OCI-LY3 (cell line): ENCODE measurements around the gene UCP2.

Experiments used
- H2AFZ ChIP-seq: fragments of 200-600, 300-600 bp; shearing (Covaris generic); 2 replicates; pipeline ENCODE4 v1.6.0; 2014; ENCODE audit warnings: antibody characterized with exemption, low read depth, low read length
- H3K27ac ChIP-seq: fragments of 200-600, 300-600 bp; sonication (generic); 2 replicates; pipeline ENCODE4 v1.5.1; 2014; ENCODE audit warnings: mild to moderate bottlenecking, low read length, moderate library complexity, mixed read lengths
- H3K27me3 ChIP-seq: fragments of 200-600, 300-600 bp; sonication (generic); 2 replicates; pipeline ENCODE4 v1.6.1; 2014; ENCODE audit warnings: low read depth, low read length, mixed read lengths
- H3K36me3 ChIP-seq: fragments of 200-600, 300-600 bp; sonication (generic); replicated peaks from 2 replicates; pipeline ENCODE3; 2014; ENCODE audit warnings: low read depth, low read length, mixed read lengths
- H3K4me1 ChIP-seq: fragments of 300-600, 200-600 bp; sonication (generic); 2 replicates; pipeline ENCODE4 v1.6.1; 2014; ENCODE audit warnings: low read length, mixed read lengths
- H3K4me2 ChIP-seq: fragments of 200-600, 300-600 bp; sonication (generic); 2 replicates; pipeline ENCODE4 v1.6.1; 2014; ENCODE audit warnings: low read length, mixed read lengths
- H3K4me3 ChIP-seq: fragments of 300-600, 200-600 bp; sonication (generic); 2 replicates; pipeline ENCODE4 v1.5.1; 2014; ENCODE audit warnings: antibody characterized with exemption, mild to moderate bottlenecking, low read length, moderate library complexity
- H3K79me2 ChIP-seq: fragments of 300-600, 200-600 bp; shearing (Covaris generic); 2 replicates; pipeline ENCODE4 v1.6.1; 2014; ENCODE audit warnings: mild to moderate bottlenecking, low read length, mixed read lengths
- H3K9ac ChIP-seq: fragments of 300-600, 200-600 bp; shearing (Covaris generic); 2 replicates; pipeline ENCODE4 v1.6.0; 2014; ENCODE audit warnings: mild to moderate bottlenecking, low read length, moderate library complexity
- H3K9me3 ChIP-seq: fragments of 200-600, 300-600 bp; shearing (Covaris generic); 2 replicates; pipeline ENCODE4 v1.6.1; 2014; ENCODE audit warnings: low read length, mixed read lengths; ENCODE audit not compliant: insufficient read depth
- H4K20me1 ChIP-seq: fragments of 200-600, 300-600 bp; sonication (generic); 2 replicates; pipeline ENCODE4 v1.6.1; 2016; ENCODE audit warnings: low read length, mixed read lengths; ENCODE audit not compliant: insufficient read depth
- EZH2phosphoT487 ChIP-seq: fragments of 200-600 bp; shearing (Covaris generic); IDR thresholded peaks from 2 replicates; pipeline ENCODE4 v1.6.1; 2018; ENCODE audit warnings: antibody characterized with exemption, mixed run types, low read depth
- TF ChIP-seq, protein P1 (sequence below): fragments of 200-600, 300-600 bp; sonication (generic); IDR thresholded peaks from 2 replicates; pipeline ENCODE4 v1.5.1; 2014; ENCODE audit warnings: antibody characterized with exemption, low read length, low read depth

UCP2 gene

DNA sequence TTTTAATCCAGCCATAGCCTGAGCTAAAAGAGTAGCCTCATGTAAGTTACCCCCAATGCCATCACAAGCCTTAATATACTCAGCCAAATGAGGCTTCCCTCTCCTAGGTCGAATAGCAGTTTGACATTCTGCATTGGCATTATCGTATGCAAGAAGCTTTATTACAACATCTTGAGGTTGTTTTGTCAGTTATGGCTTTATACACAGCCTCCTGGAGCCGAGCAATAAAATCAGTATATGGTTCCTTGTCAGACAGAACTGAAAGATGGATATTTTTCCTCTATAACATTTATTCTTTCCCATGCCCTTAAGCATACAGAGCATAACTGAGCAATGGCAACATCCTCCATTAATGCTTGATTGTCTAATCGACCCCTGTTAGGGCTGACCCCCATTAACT, 37.2 kb downstream of the UCP2 start:
- Histone ChIP-seq H3K9ac (no peak overlapping the region), H3K4me1 (no peaks in the 10 kb centered on the region), H2AFZ (no peak overlapping the region), H3K36me3 (peaks cover 7% of the 10 kb centered on the region), H4K20me1 (no peaks in the 10 kb centered on the region), H3K27ac (no peak overlapping the region), H3K79me2 (no peaks in the 10 kb centered on the region), H3K27me3 (no peaks in the 10 kb centered on the region), H3K4me3 (no peak overlapping the region), H3K9me3 (no peaks in the 10 kb centered on the region), H3K4me2 (no peak overlapping the region)
- TF ChIP-seq, protein P1, sequence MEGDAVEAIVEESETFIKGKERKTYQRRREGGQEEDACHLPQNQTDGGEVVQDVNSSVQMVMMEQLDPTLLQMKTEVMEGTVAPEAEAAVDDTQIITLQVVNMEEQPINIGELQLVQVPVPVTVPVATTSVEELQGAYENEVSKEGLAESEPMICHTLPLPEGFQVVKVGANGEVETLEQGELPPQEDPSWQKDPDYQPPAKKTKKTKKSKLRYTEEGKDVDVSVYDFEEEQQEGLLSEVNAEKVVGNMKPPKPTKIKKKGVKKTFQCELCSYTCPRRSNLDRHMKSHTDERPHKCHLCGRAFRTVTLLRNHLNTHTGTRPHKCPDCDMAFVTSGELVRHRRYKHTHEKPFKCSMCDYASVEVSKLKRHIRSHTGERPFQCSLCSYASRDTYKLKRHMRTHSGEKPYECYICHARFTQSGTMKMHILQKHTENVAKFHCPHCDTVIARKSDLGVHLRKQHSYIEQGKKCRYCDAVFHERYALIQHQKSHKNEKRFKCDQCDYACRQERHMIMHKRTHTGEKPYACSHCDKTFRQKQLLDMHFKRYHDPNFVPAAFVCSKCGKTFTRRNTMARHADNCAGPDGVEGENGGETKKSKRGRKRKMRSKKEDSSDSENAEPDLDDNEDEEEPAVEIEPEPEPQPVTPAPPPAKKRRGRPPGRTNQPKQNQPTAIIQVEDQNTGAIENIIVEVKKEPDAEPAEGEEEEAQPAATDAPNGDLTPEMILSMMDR = no peak
- TF ChIP-seq EZH2phosphoT487 = no peak

DNA sequence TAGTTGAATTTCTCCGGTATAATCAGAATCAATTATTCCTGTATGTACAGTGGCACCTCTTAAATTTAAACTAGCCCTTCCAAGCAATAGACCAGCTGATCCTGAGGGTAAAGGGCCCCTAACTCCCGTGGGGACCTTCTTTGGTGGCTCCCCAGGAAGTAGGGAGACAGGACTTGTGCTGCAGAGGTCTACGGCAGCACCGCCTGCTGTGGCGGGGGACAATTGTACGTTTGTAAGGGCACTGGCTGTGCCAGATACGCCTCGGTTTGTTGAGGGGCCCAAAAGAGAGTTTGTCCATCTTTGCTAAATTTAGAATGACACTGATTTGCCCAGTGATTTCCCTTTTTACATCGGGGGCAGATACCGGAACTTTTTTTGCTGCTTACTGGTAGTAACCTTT, 37.7 kb downstream of the UCP2 start:
- Histone ChIP-seq H3K79me2 (no peaks in the 10 kb centered on the region), H3K9me3 (no peaks in the 10 kb centered on the region), H3K27me3 (no peaks in the 10 kb centered on the region), H3K4me3 (no peak overlapping the region), H3K36me3 (peaks cover 7% of the 10 kb centered on the region), H4K20me1 (no peaks in the 10 kb centered on the region), H2AFZ (no peak overlapping the region), H3K4me1 (no peaks in the 10 kb centered on the region), H3K4me2 (no peak overlapping the region), H3K9ac (no peak overlapping the region), H3K27ac (no peak overlapping the region)
- TF ChIP-seq EZH2phosphoT487 = no peak
- TF ChIP-seq, protein P1 = no peak

DNA sequence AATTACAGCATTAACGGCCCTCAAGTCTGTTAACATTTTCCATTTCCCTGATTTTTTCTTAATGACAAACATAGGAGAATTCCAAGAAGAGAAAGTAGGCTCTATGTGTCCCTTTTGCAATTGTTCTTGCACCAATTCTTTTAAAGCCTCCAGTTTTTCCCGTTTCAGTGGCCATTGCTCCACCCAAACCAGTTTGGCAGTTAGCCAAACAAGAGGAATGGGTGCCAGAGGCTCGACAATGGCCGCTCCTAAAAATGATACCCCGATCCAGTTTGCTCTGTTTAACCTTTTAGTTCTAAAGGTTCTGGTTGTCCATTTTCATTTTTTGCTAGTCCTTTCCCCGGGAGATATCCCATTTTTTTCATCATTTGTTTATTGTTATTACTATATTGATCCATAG, 38.6 kb downstream of the UCP2 start:
- Histone ChIP-seq H3K27me3 (no peaks in the 10 kb centered on the region), H3K9me3 (no peaks in the 10 kb centered on the region), H3K9ac (no peak overlapping the region), H3K79me2 (no peaks in the 10 kb centered on the region), H4K20me1 (no peaks in the 10 kb centered on the region), H3K4me2 (no peak overlapping the region), H3K27ac (no peak overlapping the region), H3K36me3 (peaks cover 7% of the 10 kb centered on the region), H3K4me1 (no peaks in the 10 kb centered on the region), H3K4me3 (no peak overlapping the region), H2AFZ (no peak overlapping the region)
- no peak for TF ChIP-seq EZH2phosphoT487
- TF ChIP-seq, protein P1 = no peak

DNA sequence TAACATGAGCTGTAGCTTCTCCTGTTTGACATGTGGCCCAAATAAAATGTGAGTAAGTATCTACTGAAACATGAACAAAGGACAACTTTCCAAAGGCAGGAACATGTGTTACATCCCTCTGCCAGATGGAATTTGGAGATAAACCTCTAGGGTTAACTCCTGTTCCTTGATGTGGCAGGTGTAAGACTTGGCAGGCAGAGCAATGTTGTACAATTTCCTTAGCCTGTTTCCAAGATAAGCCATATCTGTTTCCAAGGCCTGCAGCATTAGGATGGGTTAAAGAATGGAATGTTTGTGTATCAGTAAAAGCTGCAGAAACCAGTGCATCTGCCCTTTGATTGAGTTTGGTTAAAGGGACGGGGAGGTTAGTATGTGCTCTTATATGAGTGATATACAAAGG, 40.6 kb downstream of the UCP2 start:
- Histone ChIP-seq H3K36me3 (peaks cover 14% of the 10 kb centered on the region), H2AFZ (no peak overlapping the region), H3K9ac (no peak overlapping the region), H3K27ac (no peak overlapping the region), H3K9me3 (0 out of 2 replicates have a peak, but pooled peaks cover 2% of the 10 kb centered on the region), H3K4me1 (no peaks in the 10 kb centered on the region), H3K4me2 (no peak overlapping the region), H3K79me2 (no peaks in the 10 kb centered on the region), H3K4me3 (no peak overlapping the region), H3K27me3 (no peaks in the 10 kb centered on the region), H4K20me1 (no peaks in the 10 kb centered on the region)
- TF ChIP-seq EZH2phosphoT487 = no peak
- TF ChIP-seq, protein P1 = no peak
